OCI-M2 (cell line): Measurements from ENCODE around the gene PROM2.
"Not testable (repeated sequence)": the region's sequence is repeated elsewhere in the genome, so short reads cannot be mapped to it uniquely, and the experiment has no call there.

Source experiments
- DNase-seq: peaks from one replicate; lab custom pipeline; 2025; ENCODE audit not compliant: unreplicated experiment; lab: John Stamatoyannopoulos, UW

Gene PROM2

GRCh38 chr2:95268211-95269035, 5.8 kb upstream of the PROM2 start:
- DNase-seq = no peak

- no peak for DNase-seq
Observed at GRCh38 chr2:95269036-95269680, 5.1 kb upstream of the PROM2 start.

GRCh38 chr2:95269745-95270144, 4.5 kb upstream of the PROM2 start:
- DNase-seq = not testable (repeated sequence)

- DNase-seq = no peak
Observed at GRCh38 chr2:95270541-95271081, 3.6 kb upstream of the PROM2 start.

GRCh38 chr2:95271381-95271971, 2.8 kb upstream of the PROM2 start:
- no peak for DNase-seq

GRCh38 chr2:95272299-95272751, 1.9 kb upstream of the PROM2 start:
- DNase-seq = no peak

GRCh38 chr2:95272781-95273180, 1.5 kb upstream of the PROM2 start:
- DNase-seq = no peak

- no peak for DNase-seq
Observed at GRCh38 chr2:95273566-95274290, 521 bp upstream of the PROM2 start.

- no peak for DNase-seq
Observed at GRCh38 chr2:95275151-95275515, 884 bp downstream of the PROM2 start.

- no peak for DNase-seq
Observed at GRCh38 chr2:95275601-95276243, 1.5 kb downstream of the PROM2 start.

GRCh38 chr2:95276244-95276887, 2.1 kb downstream of the PROM2 start:
- DNase-seq = no peak

GRCh38 chr2:95276888-95277245, 2.6 kb downstream of the PROM2 start:
- no peak for DNase-seq

GRCh38 chr2:95277246-95277906, 3.1 kb downstream of the PROM2 start:
- no peak for DNase-seq

GRCh38 chr2:95278051-95278471, 3.8 kb downstream of the PROM2 start:
- DNase-seq = no peak

GRCh38 chr2:95278637-95279225, 4.5 kb downstream of the PROM2 start:
- DNase-seq = no peak

GRCh38 chr2:95279435-95280035, 5.3 kb downstream of the PROM2 start:
- DNase-seq = no peak

- no peak for DNase-seq
Observed at GRCh38 chr2:95281071-95281470, 6.8 kb downstream of the PROM2 start.

GRCh38 chr2:95281786-95282185, 7.5 kb downstream of the PROM2 start:
- DNase-seq = no peak

- no peak for DNase-seq
Observed at GRCh38 chr2:95282458-95282857, 8.2 kb downstream of the PROM2 start.
